Measurements from ENCODE around the gene PPEF1. TPM values are rescaled to one million over a fixed set of nuclear protein-coding genes. Genes with fewer than 3 reads are reported as not detected.

Gene PPEF1
- total RNA-seq, 1 donor from 2014 or later: 0.26 TPM

- Histone ChIP-seq H3K27me3 (no peaks in the 10 kb centered on the region), H3K79me2 (ENCODE audit: low read depth) (no peaks in the 10 kb centered on the region), H3F3A (ENCODE audit: low read depth) (no peaks in the 10 kb centered on the region), H3K27ac (no peak overlapping the region), H3K9ac (no peak overlapping the region), H3K4me3 (no peak overlapping the region), H3K36me3 (no peaks in the 10 kb centered on the region), H2AFZ (replicated peaks) (no peak overlapping the region), H4K20me1 (ENCODE audit: low read depth) (no peaks in the 10 kb centered on the region), H3K4me2 (no peak overlapping the region), H3K4me1 (no peaks in the 10 kb centered on the region), H3K9me3 (ENCODE audit: low read depth) (no peaks in the 10 kb centered on the region)
- peaks cover 3% of the 10 kb centered on the region for H3K4me1 Mint-ChIP-seq
- peaks cover 6% of the 10 kb centered on the region for H3K27me3 Mint-ChIP-seq (ENCODE audit: insufficient read depth, low read depth)
- no peak overlapping the region for H3K4me3 Mint-ChIP-seq
- no peaks in the 10 kb centered on the region for H3K36me3 Mint-ChIP-seq
- TF ChIP-seq EZH2phosphoT487 (IDR thresholded peaks at IDR 0.05) (no peak), EZH2 (IDR thresholded peaks at IDR 0.05) (no peak), CTCF (IDR thresholded peaks at IDR 0.05) (no peak)
- H3K27ac Mint-ChIP-seq: no peak overlapping the region
- DNase-seq (ENCODE audit: low spot score): no peak
- H3K9me3 Mint-ChIP-seq: no peaks in the 10 kb centered on the region
Observed at GRCh38 chrX:18701621-18702361, 5.7 kb upstream of the PPEF1 start.

GRCh38 chrX:18702362-18703195 lies 4.9 kb upstream of the PPEF1 start:
- no peak for TF ChIP-seq EZH2phosphoT487 (IDR thresholded peaks at IDR 0.05)
- no peak for TF ChIP-seq EZH2 (IDR thresholded peaks at IDR 0.05)
- no peak for TF ChIP-seq CTCF (IDR thresholded peaks at IDR 0.05)
- Mint-ChIP-seq H3K4me3 (no peak overlapping the region), H3K36me3 (no peaks in the 10 kb centered on the region), H3K9me3 (no peaks in the 10 kb centered on the region), H3K27me3 (ENCODE audit: insufficient read depth, low read depth) (peaks cover 9% of the 10 kb centered on the region), H3K27ac (no peak overlapping the region), H3K4me1 (peaks cover 9% of the 10 kb centered on the region)
- no peaks in the 10 kb centered on the region for H3F3A ChIP-seq (ENCODE audit: low read depth)
- no peaks in the 10 kb centered on the region for H3K4me1 ChIP-seq
- no peaks in the 10 kb centered on the region for H3K9me3 ChIP-seq (ENCODE audit: low read depth)
- no peaks in the 10 kb centered on the region for H3K27me3 ChIP-seq
- no peaks in the 10 kb centered on the region for H3K79me2 ChIP-seq (ENCODE audit: low read depth)
- no peak overlapping the region for H2AFZ ChIP-seq (replicated peaks)
- H3K4me3 ChIP-seq: no peak overlapping the region
- no peaks in the 10 kb centered on the region for H4K20me1 ChIP-seq (ENCODE audit: low read depth)
- no peak overlapping the region for H3K9ac ChIP-seq
- no peak overlapping the region for H3K27ac ChIP-seq
- DNase-seq (ENCODE audit: low spot score): no peak
- no peak overlapping the region for H3K4me2 ChIP-seq
- no peaks in the 10 kb centered on the region for H3K36me3 ChIP-seq

GRCh38 chrX:18709833-18710232 lies 2.4 kb downstream of the PPEF1 start:
- Histone ChIP-seq H3K9me3 (ENCODE audit: low read depth) (no peaks in the 10 kb centered on the region), H3F3A (ENCODE audit: low read depth) (no peaks in the 10 kb centered on the region), H3K79me2 (ENCODE audit: low read depth) (no peaks in the 10 kb centered on the region), H3K27me3 (no peaks in the 10 kb centered on the region), H3K4me1 (no peaks in the 10 kb centered on the region), H2AFZ (replicated peaks) (no peak overlapping the region), H3K36me3 (no peaks in the 10 kb centered on the region), H3K27ac (no peak overlapping the region), H3K9ac (no peak overlapping the region), H3K4me3 (no peak overlapping the region), H4K20me1 (ENCODE audit: low read depth) (no peaks in the 10 kb centered on the region), H3K4me2 (no peak overlapping the region)
- peaks cover 9% of the 10 kb centered on the region for H3K4me1 Mint-ChIP-seq
- peaks cover 6% of the 10 kb centered on the region for H3K27me3 Mint-ChIP-seq (ENCODE audit: insufficient read depth, low read depth)
- no peak for DNase-seq (ENCODE audit: low spot score)
- H3K36me3 Mint-ChIP-seq: no peaks in the 10 kb centered on the region
- no peak overlapping the region for H3K4me3 Mint-ChIP-seq
- peaks cover 7% of the 10 kb centered on the region for H3K9me3 Mint-ChIP-seq
- TF ChIP-seq EZH2 (IDR thresholded peaks at IDR 0.05): no peak
- H3K27ac Mint-ChIP-seq: no peak overlapping the region

All from neural progenitor cell (in vitro differentiated cells).